K562 (cell line): ENCODE data around the gene TSPOAP1. TPM values are rescaled to one million over a fixed set of nuclear protein-coding genes. Genes with fewer than 3 reads are reported as not detected.

ENCODE experiments used
- polyA plus RNA-seq, 8 experiments: library from polyadenylated mRNA; depleted of rRNA in 4 of 8; stranded (reverse) in 5 of 8; unstranded in 3 of 8; fragments of >200 nt; fragmentation: Nextera tagmentation in 2 of 8; fragmentation: Illumina TruSeq in 1 of 8; extraction: Ambion mirVana in 2 of 8; extraction: Trizol in 1 of 8; gene quantifications; 2 replicates each; pipeline versions ENCODE4 v1.2.1 to v1.2.3, GENCODE V29; 2011 to 2014; ENCODE audit warnings: inconsistent platforms in 1 of 8, missing spikeins in 1 of 8
- total RNA-seq, 7 experiments: library from RNA; depleted of rRNA in 6 of 7; stranded (reverse); fragments of >200 nt in 6 of 7; fragmentation: Illumina TruSeq in 2 of 7; extraction: Trizol in 2 of 7; gene quantifications; 2 replicates each; pipeline versions ENCODE4 v1.2.1 to v1.2.3, GENCODE V29; 2011 to 2021; ENCODE audit warnings: low replicate concordance in 1 of 7
- TF ChIP-seq, protein P1 (sequence below), 2 experiments: fragments of 450-650 bp in 1 of 2; sonication (generic) in 1 of 2; formaldehyde crosslinking in 1 of 2; IDR thresholded peaks in 1 of 2; conservative IDR thresholded peaks in 1 of 2; 2 replicates each; pipeline versions ENCODE4 v1.6.1 to v1.8.1; 2016 to 2023; ENCODE audit warnings: mild to moderate bottlenecking in 2 of 2, moderate library complexity in 2 of 2, inconsistent platforms in 1 of 2, missing genetic modification reagents in 1 of 2
- TF ChIP-seq, protein P2 (sequence below), 2 experiments: fragments of 450-650 bp in 1 of 2; sonication (generic) in 1 of 2; formaldehyde crosslinking in 1 of 2; IDR thresholded peaks; 2 replicates each; pipeline versions ENCODE4 v1.7.1 to v1.9.0; 2016 to 2022; ENCODE audit warnings: inconsistent platforms in 1 of 2, mild to moderate bottlenecking in 1 of 2, missing genetic modification reagents in 1 of 2

Gene TSPOAP1
- total and polyA plus RNA-seq, 9 of the 15 experiments (the other 6 are each of a cell fraction or from before 2014, with no cell fraction given), result 0.87 to 3.9 (median 1.8) TPM; not detected in 2

DNA sequence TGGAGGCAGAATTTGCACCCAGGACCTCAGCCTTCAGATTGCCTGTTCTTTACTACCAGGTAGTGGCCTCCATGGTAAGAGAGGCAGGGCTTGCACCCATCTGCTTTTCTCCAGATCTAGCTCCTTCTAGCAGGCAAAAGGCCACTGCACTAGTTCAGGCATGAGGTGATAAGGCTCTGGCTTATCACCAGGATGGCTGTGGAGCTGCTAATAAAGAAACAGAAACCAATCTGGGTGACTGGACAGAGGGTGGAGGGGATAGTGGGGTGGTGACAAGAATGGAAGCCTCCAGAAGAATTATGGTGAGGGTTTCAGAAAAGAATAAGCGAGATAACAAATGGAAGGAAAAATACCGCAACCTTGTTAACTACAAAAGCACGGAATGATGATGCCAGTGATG lies 38.9 kb upstream of the TSPOAP1 start (continued):
- TF ChIP-seq, protein P1, sequence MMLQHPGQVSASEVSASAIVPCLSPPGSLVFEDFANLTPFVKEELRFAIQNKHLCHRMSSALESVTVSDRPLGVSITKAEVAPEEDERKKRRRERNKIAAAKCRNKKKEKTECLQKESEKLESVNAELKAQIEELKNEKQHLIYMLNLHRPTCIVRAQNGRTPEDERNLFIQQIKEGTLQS (IDR thresholded peaks at IDR 0.05), result no peak
- TF ChIP-seq, protein P1 (CRISPR knock-in tag; conservative IDR thresholded peaks at IDR 0.05), result no peak
- TF ChIP-seq, protein P2, sequence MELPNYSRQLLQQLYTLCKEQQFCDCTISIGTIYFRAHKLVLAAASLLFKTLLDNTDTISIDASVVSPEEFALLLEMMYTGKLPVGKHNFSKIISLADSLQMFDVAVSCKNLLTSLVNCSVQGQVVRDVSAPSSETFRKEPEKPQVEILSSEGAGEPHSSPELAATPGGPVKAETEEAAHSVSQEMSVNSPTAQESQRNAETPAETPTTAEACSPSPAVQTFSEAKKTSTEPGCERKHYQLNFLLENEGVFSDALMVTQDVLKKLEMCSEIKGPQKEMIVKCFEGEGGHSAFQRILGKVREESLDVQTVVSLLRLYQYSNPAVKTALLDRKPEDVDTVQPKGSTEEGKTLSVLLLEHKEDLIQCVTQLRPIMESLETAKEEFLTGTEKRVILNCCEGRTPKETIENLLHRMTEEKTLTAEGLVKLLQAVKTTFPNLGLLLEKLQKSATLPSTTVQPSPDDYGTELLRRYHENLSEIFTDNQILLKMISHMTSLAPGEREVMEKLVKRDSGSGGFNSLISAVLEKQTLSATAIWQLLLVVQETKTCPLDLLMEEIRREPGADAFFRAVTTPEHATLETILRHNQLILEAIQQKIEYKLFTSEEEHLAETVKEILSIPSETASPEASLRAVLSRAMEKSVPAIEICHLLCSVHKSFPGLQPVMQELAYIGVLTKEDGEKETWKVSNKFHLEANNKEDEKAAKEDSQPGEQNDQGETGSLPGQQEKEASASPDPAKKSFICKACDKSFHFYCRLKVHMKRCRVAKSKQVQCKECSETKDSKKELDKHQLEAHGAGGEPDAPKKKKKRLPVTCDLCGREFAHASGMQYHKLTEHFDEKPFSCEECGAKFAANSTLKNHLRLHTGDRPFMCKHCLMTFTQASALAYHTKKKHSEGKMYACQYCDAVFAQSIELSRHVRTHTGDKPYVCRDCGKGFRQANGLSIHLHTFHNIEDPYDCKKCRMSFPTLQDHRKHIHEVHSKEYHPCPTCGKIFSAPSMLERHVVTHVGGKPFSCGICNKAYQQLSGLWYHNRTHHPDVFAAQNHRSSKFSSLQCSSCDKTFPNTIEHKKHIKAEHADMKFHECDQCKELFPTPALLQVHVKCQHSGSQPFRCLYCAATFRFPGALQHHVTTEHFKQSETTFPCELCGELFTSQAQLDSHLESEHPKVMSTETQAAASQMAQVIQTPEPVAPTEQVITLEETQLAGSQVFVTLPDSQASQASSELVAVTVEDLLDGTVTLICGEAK (IDR thresholded peaks at IDR 0.05), result peak; percentile 62
- TF ChIP-seq, protein P2 (CRISPR knock-in tag; IDR thresholded peaks at IDR 0.05), result no peak
